ENCODE data around the gene GGTLC1.

- no peak for TF ChIP-seq CTCF (IDR thresholded peaks at IDR 0.05)
- TF ChIP-seq POLR2AphosphoS5 (IDR thresholded peaks at IDR 0.05), result no peak
Observed at GRCh38 chr20:23939063-23939462, 49.5 kb downstream of the GGTLC1 start.
